K562 treated with DMSO at 1 percent for 24 hours (cell line): ENCODE results near the gene OR51M1. TPM values are rescaled to one million over a fixed set of nuclear protein-coding genes. Genes with fewer than 3 reads are reported as not detected.

Experiments used
- total RNA-seq: library from RNA; unstranded; fragments of 300-600 nt; gene quantifications from 2 replicates; pipeline ENCODE4 v1.2.3, GENCODE V29; 2022; ENCODE audit warnings: low read depth; ENCODE audit not compliant: insufficient read depth

OR51M1 gene, protein sequence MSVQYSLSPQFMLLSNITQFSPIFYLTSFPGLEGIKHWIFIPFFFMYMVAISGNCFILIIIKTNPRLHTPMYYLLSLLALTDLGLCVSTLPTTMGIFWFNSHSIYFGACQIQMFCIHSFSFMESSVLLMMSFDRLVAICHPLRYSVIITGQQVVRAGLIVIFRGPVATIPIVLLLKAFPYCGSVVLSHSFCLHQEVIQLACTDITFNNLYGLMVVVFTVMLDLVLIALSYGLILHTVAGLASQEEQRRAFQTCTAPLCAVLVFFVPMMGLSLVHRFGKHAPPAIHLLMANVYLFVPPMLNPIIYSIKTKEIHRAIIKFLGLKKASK
- not detected in 2 replicates for total RNA-seq

DNA sequence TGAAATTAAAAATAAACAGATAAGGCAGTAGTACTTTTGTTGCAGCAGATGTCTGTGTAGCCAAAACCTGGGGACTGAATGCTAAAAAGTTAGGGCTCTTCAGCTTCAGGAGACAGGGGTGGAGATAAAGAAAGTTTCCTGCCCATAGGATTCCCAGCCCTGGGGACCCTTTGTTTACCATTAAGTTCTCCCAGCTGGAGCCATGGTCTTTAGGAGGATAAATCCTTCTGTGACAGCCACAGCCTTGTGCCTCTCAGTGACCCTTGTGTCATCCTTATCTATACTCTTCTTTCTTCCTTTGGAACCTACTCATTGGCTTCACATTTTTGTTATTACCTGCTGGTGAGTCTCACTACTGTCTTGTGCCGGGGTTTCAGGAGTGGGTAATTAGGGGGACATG is at the start of gene OR51M1:
TSS of gene OR51M1 (plus strand) at position 237 of the 400 bp plus-strand sequence. CDS start 5,587 bp downstream, outside the sequence.

DNA sequence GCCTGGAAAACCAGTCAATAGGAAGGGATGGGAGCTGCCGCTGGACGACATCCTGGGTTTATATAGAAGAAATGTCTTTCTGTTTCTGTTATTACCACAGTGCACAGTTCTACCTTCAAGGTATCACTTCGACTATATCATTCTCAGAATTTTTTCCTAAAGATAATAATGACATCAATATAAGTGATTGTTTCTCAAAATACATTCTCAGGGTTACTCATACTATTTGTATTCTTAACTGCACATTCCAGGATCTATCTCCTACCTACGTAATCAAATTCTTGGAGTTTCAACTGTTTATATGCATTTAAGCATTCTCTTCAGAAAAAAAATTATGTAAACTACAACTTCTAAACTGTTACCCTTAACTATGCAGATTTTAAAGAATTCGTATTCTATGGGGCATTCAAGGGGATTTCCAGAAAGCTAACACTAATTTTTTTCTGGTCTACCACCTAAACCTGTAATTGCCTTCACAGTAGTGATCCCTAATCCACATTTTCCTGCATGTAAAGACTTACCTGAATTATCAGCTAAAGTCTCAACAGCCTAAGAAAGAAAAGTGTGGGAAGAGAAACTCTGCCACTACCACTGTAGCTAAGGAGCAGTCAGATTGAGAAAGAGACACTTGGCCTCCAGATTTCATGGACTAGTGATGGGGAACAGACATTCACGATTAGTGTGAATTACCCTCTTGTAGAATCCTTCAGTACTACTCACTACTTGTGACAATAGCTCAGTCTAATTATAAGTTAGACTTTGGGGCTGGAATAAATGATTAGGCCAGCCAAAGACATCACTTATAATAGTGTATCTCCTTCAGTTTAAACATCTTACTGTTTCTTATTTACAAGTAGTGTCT is 39.9 kb upstream of the OR51M1 start, which contains the start of gene OR51B5:
TSS of gene OR51B5 (minus strand) at position 51 of the 862 bp plus-strand sequence. CDS start at position 51, 0 bp downstream.

DNA sequence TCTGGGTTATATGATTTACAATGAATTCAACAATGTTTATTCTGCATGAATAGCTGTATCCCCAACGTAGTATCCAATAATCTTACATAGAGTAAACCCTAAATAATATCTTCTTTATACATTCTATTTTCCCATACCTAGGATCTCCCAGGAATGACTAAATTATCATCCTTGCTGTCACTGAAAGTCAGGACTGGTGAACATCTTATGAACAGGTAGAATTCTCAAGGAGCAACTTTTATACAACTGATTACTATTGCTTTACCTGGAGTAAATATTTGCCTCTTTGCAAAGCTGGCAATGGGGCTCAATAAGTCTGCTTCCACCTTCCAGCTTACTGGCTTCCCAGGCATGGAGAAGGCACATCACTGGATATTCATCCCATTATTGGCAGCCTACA is 32.4 kb upstream of the OR51M1 start, which contains the start of gene OR51B6:
TSS of gene OR51B6 (plus strand) at position 301 of the 400 bp plus-strand sequence. CDS start at position 301, 0 bp downstream.

DNA sequence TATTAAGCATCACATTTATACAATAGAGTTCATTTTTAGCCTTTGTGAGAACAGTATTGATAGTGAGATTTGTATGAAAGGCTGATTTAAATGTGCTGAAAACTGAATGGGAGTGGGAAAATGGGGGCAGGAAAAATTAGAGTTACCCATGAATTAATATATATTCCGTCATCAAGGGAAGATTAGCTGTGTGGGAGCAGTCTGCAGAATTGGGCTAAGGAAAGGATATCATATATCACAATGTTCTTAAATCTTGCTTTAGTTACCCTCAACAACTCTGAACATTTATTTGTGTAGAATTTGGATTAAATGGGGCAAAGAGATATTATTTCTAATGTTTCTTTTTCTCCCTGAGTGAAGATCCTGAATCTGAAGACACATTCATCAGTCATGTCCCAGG is 38.2 kb downstream of the OR51M1 start, which contains the start of gene OR51Q1:
TSS of gene OR51Q1 (plus strand) at position 301 of the 400 bp plus-strand sequence. CDS start at position 391, 90 bp downstream.

DNA sequence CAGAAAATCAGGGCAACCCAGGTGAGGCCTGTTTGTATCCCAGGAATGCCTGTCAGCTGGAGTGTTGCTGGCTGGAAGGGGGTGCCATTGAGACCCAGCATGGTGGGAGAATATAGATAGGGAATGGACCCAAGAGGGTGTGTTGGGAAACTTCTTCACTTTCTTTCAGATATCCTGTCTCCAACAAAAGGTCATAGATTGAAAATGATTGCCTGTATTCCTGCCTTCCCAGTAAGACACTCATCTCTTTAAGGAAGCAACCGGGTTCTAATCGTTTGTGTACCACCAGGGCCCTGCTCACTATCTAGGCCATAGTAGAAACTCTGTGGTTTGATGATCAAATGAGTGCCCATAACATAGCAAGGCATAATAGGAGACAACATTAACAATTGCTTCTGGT is 57.8 kb downstream of the OR51M1 start, which contains the start of gene OR51I1:
TSS of gene OR51I1 (minus strand) at position 101 of the 400 bp plus-strand sequence. CDS start at position 101, 0 bp downstream.

Other genes starting within 250 kb of the OR51M1 start
- gene OR52A5, start 245.5 kb upstream of the OR51M1 start, total RNA-seq = not detected in 2 replicates
- gene OR52A1, start 229.1 kb upstream of the OR51M1 start, total RNA-seq = not detected in 2 replicates
- gene OR51V1, start 183.1 kb upstream of the OR51M1 start, total RNA-seq = not detected in 2 replicates
- not detected in 2 replicates for gene HBB, start 156.7 kb upstream of the OR51M1 start, total RNA-seq
- gene HBD, start 149.3 kb upstream of the OR51M1 start, total RNA-seq = 10.4 and 12.5 TPM in 2 replicates
- gene HBG1, start 134.0 kb upstream of the OR51M1 start, total RNA-seq = 397 and 400 TPM in 2 replicates
- gene HBG2, start 129.0 kb upstream of the OR51M1 start, total RNA-seq = 1,595 and 1,633 TPM in 2 replicates
- gene HBE1, start 113.9 kb upstream of the OR51M1 start, total RNA-seq = 959 and 977 TPM in 2 replicates
- 35.4 and 49.8 TPM in 2 replicates for gene OR51B4, start 81.9 kb upstream of the OR51M1 start, total RNA-seq
- 3.0 and 3.1 TPM in 2 replicates for gene OR51B2, start 59.5 kb upstream of the OR51M1 start, total RNA-seq
- gene OR51B5, start 40.3 kb upstream of the OR51M1 start, total RNA-seq = 36.2 and 41.7 TPM in 2 replicates
- gene OR51B6, start 32.3 kb upstream of the OR51M1 start, total RNA-seq = not detected in 2 replicates
- not detected in 2 replicates for gene OR51Q1, start 38.3 kb downstream of the OR51M1 start, total RNA-seq
- not detected in 2 replicates for gene OR51I1, start 57.7 kb downstream of the OR51M1 start, total RNA-seq
- not detected in 2 replicates for gene OR51I2, start 65.5 kb downstream of the OR51M1 start, total RNA-seq
- gene OR52D1, start 104.9 kb downstream of the OR51M1 start, total RNA-seq = 0.61 TPM in 1 of 2 replicates, not detected in the other
- not detected in 2 replicates for gene UBQLN3, start 126.1 kb downstream of the OR51M1 start, total RNA-seq
- gene UBQLNL, start 132.9 kb downstream of the OR51M1 start, total RNA-seq = 0.80 TPM in 1 of 2 replicates, not detected in the other
- gene OR52H1, start 164.7 kb downstream of the OR51M1 start, total RNA-seq = not detected in 2 replicates
- gene OR52B6, start 197.1 kb downstream of the OR51M1 start, total RNA-seq = not detected in 2 replicates
- gene TRIM6, start 212.8 kb downstream of the OR51M1 start, total RNA-seq = 19.3 and 20.1 TPM in 2 replicates
- gene TRIM34, start 241.2 kb downstream of the OR51M1 start, total RNA-seq = 2.4 and 4.2 TPM in 2 replicates